Measurements from ENCODE around the gene ZNF70. TPM values are rescaled to one million over a fixed set of nuclear protein-coding genes. Genes with fewer than 3 reads are reported as not detected.

The ZNF70 gene
- total RNA-seq, 1 donor from 2014 or later, result 2.1 TPM

DNA sequence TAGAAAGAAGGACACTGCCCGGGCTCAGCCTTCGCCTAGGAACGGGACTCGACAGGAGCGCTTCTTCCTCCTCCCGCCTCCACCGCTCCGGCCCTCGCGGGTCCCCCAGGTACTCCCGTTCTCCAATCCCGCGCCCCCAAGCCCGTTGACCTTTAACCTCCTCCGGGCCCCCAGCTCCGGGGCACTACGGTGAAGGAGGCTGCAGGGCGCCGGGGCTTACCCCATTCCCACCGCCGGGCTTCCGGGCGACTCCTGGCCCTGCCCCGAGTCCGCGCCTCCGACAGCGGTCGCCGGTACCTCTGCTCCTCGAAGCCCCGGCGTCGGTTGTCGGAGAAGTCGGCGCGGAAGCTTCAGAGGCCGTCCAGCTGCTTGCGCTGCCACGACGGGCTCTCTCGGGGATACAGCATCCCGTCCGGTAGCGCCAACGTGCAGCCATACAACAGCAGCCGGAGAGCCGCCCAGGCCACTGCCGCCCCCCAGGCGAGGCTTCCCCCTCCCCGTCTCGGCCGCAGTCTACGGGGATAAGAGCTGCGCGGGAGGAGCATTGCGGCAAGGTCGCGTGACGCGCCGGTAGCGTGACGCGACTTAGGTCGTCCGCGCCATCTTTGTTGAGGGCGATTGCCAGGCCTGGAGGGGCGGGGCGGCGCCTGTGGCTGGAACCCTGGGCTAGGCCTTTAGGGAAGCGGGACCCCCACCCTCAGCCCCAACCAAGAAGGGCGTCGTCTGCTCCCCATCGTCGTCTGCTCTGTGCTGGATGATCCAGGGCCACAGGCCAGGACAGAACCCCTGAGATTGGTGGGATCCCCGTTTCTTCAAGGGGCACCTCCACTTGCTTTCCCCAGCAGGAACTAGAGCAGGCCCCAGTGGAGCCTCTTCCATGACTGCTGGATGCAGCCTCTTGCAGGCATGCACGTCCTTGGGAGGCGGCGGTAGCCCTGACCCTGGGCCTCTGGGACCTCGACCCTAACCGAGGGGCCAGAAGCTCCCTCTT is 33.8 kb downstream of the ZNF70 start:
- H3K9me3 Mint-ChIP-seq, result no peaks in the 10 kb centered on the region

DNA sequence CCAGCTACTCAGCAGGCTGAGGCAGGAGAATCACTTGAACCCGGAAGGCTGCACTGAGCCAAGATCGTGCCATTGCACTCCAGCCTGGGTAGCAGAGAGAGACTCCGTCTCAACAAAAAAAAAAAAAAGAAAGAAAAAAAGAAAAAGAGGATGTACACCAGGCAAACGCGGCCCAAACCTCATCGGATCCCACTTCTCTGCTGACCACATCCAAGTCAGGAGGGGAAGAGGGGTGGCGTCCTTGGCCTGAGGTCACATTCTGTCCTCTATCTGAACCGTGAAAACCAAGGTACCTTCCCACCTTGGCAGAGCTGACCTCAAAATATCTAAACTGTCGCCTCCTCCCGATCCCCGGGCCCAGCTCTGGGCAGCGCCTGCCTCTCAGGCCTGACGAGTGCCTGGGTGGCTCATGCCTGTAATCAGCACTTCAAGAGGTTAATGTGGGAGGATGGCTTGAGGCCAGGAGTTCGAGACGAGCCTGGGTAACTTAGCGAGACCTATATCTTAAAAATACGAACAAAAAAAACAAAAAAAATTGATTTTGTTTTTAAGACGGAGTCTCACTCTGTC is 35.0 kb downstream of the ZNF70 start:
- no peaks in the 10 kb centered on the region for H3K27me3 Mint-ChIP-seq (ENCODE audit: insufficient read depth)
- peaks cover 26% of the 10 kb centered on the region for H3K36me3 Mint-ChIP-seq (ENCODE audit: low read depth)
- H3K27ac Mint-ChIP-seq, result peak overlapping the region; percentile 40
- intact Hi-C loops (cut with micrococcal nuclease), result loop anchor here (2.0 kb wide), 2 partner anchors 51 to 839 kb away; partner anchors contain the start of genes CHCHD10, GUCD1 and SNRPD3
- H3K4me3 Mint-ChIP-seq, result peak overlapping the region; percentile 79
- no peak for DNase-seq (ENCODE audit: low spot score)
- no peaks in the 10 kb centered on the region for H3K9me3 Mint-ChIP-seq
- peaks cover 13% of the 10 kb centered on the region for H3K4me1 Mint-ChIP-seq (ENCODE audit: low read depth)

More for the DNA sequence above, 33.8 kb downstream of the ZNF70 start:
- H3K27ac Mint-ChIP-seq, result peak overlapping the region; percentile 79
- DNase-seq (ENCODE audit: low spot score), result peak; percentile 81
- H3K36me3 Mint-ChIP-seq (ENCODE audit: low read depth), result peaks cover 20% of the 10 kb centered on the region
- peaks cover 3% of the 10 kb centered on the region for H3K27me3 Mint-ChIP-seq (ENCODE audit: insufficient read depth)
- intact Hi-C loops (cut with micrococcal nuclease), result loop anchor here (1.0 to 2.0 kb wide), 5 partner anchors 9 to 838 kb away; partner anchors contain the start of genes CHCHD10, GUCD1 and SNRPD3
- H3K4me3 Mint-ChIP-seq, result peak overlapping the region; percentile 79
- peaks cover 8% of the 10 kb centered on the region for H3K4me1 Mint-ChIP-seq (ENCODE audit: low read depth)

DNA sequence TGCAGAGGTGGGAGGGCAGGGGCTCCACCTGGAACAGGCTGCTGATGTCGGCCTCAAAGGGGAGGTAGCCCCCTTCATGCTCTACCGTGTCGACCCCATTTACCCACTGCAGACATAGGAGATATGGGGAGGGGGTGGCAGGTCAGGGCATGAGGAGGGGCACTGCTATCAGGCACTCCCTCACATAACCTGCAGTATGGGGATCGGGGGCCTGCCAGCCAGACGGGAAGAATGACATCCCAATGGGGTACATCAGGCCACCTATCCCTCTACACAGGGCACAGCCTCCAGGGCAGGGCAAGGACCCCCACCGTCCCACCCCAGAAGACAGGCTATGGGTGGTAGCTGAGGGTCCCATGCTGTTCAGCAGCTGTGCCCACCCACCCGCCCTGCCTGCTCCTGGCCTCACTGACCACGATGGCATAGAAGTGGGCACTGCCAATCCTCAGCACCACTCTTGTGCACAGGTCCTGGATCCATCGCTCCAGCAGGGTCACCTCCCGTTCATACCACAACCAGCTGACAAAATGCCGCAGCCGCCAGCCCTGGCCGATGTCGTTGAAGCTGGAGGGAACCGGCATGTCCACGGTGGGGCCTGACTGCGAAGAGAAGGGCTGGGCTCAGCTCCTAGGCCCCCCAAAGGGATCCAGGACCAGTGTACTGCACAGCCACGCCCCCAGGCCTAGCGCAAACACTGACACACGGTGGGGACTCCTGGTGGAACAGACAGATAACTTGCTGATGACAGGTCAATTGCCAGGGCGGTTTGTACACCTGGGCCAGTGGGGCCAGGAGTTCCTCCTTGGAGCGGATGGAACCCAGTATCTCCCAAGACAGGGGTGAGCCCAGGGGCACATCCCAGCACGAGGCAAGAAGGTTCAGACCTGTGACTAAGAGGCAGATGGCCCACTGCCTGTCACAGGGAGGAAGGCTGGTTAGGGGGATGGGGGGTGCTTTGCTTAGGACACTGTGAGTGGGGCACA is 36.0 kb downstream of the ZNF70 start:
- H3K27me3 Mint-ChIP-seq (ENCODE audit: insufficient read depth), result no peaks in the 10 kb centered on the region
- intact Hi-C loops (cut with micrococcal nuclease), result no loop called here
- DNase-seq (ENCODE audit: low spot score), result no peak
- H3K4me3 Mint-ChIP-seq, result peak overlapping the region; percentile 79
- H3K36me3 Mint-ChIP-seq (ENCODE audit: low read depth), result peaks cover 36% of the 10 kb centered on the region
- peak overlapping the region; percentile 55 for H3K27ac Mint-ChIP-seq
- H3K4me1 Mint-ChIP-seq (ENCODE audit: low read depth), result peaks cover 23% of the 10 kb centered on the region
- H3K9me3 Mint-ChIP-seq, result no peaks in the 10 kb centered on the region

DNA sequence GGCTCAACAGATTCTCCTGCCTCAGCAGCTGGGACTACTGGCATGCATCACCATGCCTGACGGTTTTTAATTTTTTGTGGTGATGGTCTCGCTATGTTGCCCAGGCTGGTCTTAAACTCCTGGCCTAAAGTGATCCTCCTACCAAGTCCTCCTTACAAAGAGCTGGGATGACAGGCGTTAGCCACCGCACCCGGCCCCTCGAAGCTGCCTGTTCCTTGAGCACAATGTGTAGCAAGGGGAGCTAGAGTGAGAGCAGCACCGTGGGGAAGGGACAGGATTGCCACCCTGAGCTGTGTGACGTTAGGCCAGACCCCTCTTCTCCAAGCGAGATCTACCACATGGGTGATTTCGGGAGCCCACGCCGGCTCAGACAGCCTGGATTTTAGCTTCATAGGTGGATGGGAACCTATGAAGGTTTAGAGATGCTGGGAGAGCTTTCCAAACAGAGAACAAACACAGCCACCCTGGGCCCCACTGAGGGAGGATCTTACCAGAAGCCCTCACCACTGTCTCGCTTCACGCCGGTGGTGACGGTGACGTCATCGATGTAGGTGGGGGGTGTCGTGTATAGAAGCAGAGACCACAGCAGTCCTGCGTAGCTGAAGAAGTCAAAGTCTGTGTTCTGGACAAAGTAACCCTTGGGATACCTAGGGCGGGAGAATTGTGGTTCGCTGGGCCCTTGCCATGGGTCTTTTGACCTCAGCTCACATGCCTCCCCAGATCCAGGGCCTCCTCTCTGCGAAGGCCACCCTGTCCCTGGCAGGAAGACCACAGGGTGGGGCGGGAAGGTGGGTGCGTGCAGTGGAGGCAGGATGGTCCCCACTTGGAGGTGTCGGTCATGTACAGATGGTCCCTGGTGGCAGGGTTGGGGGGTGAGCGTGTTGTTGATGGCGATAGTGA is 37.0 kb downstream of the ZNF70 start:
- Mint-ChIP-seq H3K27ac (peak overlapping the region; percentile 68), H3K36me3 (ENCODE audit: low read depth) (peaks cover 45% of the 10 kb centered on the region), H3K4me3 (peak overlapping the region; percentile 45), H3K4me1 (ENCODE audit: low read depth) (peaks cover 32% of the 10 kb centered on the region), H3K27me3 (ENCODE audit: insufficient read depth) (no peaks in the 10 kb centered on the region), H3K9me3 (no peaks in the 10 kb centered on the region)
- intact Hi-C loops (cut with micrococcal nuclease), result no loop called here
- DNase-seq (ENCODE audit: low spot score), result no peak

DNA sequence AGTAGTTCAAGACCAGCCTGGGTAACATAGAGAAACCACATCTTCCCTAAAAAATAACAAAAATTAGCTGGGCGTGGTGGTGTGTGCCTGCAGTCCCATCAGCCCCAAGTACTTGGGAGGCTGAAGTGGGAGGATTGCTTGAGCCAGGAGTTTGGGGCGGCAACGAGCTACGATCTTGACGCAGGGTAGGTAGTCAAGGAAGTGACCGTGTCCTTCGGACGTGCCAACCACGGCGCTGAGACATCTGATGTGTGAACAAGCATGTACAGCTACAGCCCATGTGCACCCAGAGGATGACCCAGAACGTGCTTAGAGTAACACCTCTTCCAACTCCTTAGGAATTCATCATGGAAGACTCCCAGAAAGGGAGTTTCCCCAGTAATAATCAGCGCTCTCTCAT is 38.7 kb downstream of the ZNF70 start:
- H3K9me3 Mint-ChIP-seq, result no peaks in the 10 kb centered on the region
- intact Hi-C loops (cut with micrococcal nuclease), result no loop called here
- H3K27me3 Mint-ChIP-seq (ENCODE audit: insufficient read depth), result no peaks in the 10 kb centered on the region
- DNase-seq (ENCODE audit: low spot score), result no peak
- peaks cover 47% of the 10 kb centered on the region for H3K4me1 Mint-ChIP-seq (ENCODE audit: low read depth)
- no peak overlapping the region for H3K27ac Mint-ChIP-seq
- H3K4me3 Mint-ChIP-seq, result no peak overlapping the region
- peaks cover 58% of the 10 kb centered on the region for H3K36me3 Mint-ChIP-seq (ENCODE audit: low read depth)

DNA sequence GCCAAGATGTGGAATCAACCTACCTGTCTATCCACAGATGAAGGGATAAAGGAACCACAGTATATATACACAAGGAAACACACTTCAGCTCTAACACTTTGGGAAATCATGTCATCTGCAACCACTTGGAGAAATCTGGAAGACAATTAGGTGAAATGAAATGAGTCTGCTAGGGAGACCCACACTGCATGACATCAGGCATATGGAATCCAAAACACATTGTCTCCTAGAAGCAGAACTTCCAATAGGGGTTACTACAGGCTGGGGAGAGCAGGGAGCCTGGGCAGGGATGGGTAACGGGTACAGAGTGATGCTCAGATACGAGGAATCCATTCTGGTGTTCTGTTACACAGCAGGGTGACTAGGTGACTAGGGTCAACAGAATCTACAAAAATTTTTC is 41.8 kb downstream of the ZNF70 start:
- H3K9me3 Mint-ChIP-seq, result no peaks in the 10 kb centered on the region
- H3K4me1 Mint-ChIP-seq (ENCODE audit: low read depth), result peaks cover 74% of the 10 kb centered on the region
- intact Hi-C loops (cut with micrococcal nuclease), result loop anchor here (2.0 kb wide), 1 partner anchor 130 kb away; the partner anchor contains the start of gene DERL3
- peaks cover 75% of the 10 kb centered on the region for H3K36me3 Mint-ChIP-seq (ENCODE audit: low read depth)
- no peaks in the 10 kb centered on the region for H3K27me3 Mint-ChIP-seq (ENCODE audit: insufficient read depth)
- DNase-seq (ENCODE audit: low spot score), result no peak
- peak overlapping the region; percentile 66 for H3K27ac Mint-ChIP-seq
- no peak overlapping the region for H3K4me3 Mint-ChIP-seq

DNA sequence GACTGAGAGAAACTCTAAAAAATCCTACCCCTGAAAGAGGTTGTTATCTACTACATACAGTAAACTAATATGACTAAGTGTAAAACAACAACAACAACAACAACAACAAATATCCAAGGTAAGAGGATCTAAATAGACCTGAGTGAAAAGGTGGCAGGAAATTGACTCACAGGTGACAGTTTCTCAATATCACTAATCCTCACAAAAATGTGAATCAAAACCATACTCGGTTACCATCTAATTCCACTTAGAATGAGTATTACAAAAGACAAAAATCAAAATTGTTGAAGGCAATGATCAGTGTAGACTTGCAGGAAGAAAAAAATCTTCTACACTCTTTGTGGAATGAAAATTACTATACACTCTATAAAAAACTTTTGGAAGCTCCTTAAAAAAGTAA is 42.6 kb downstream of the ZNF70 start:
- peak overlapping the region; percentile 37 for H3K27ac Mint-ChIP-seq
- no peaks in the 10 kb centered on the region for H3K27me3 Mint-ChIP-seq (ENCODE audit: insufficient read depth)
- H3K4me1 Mint-ChIP-seq (ENCODE audit: low read depth), result peaks cover 75% of the 10 kb centered on the region
- no peaks in the 10 kb centered on the region for H3K9me3 Mint-ChIP-seq
- H3K4me3 Mint-ChIP-seq, result no peak overlapping the region
- H3K36me3 Mint-ChIP-seq (ENCODE audit: low read depth), result peaks cover 75% of the 10 kb centered on the region
- intact Hi-C loops (cut with micrococcal nuclease), result loop anchor here (1.0 to 2.0 kb wide), 2 partner anchors 9 to 131 kb away; partner anchors contain the start of gene DERL3
- no peak for DNase-seq (ENCODE audit: low spot score)

DNA sequence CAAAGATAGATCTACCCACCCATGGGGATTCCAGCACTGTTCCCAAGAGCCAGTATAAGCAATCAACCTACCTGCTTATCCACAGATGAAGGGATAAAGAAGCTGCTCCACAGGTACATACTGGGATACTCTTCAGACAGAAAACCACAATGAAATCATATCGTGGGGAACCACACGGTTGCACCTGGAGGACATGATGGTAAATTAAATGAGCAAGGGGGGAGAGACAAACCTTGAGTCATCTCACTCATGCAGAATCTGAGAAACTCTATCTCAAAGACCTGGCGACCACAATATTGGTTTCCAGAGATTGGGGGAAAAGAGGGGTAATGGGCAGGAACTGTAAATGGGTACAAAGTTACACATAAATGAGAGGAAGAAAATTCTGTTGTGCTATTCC is 45.6 kb downstream of the ZNF70 start:
- Mint-ChIP-seq H3K4me1 (ENCODE audit: low read depth) (peaks cover 91% of the 10 kb centered on the region), H3K36me3 (ENCODE audit: low read depth) (peaks cover 84% of the 10 kb centered on the region), H3K4me3 (peak overlapping the region; percentile 5), H3K9me3 (no peaks in the 10 kb centered on the region), H3K27ac (peak overlapping the region; percentile 79), H3K27me3 (ENCODE audit: insufficient read depth) (no peaks in the 10 kb centered on the region)
- peak; percentile 33 for DNase-seq (ENCODE audit: low spot score)
- intact Hi-C loops (cut with micrococcal nuclease), result loop anchor here (1.0 kb wide), 2 partner anchors 9 to 489 kb away; no protein-coding TSS in a partner anchor

DNA sequence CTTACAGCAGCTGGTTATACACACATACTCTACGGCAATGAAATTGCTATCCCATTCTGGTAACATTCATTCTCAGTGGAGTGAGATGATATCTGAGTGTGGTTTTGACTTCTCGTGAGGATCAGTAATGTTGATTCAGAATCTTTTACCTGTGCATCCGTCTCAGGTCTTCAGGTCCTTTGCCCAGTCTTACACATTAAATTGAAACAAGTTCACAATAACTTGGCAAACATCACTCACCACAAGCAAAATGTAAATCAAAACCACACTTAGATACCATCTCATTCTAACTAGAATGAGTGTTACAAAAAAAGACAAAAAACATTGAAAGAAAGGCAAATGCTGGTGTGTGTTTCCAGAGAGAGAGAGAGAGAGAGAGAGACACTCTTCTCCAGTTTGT is 46.1 kb downstream of the ZNF70 start:
- H3K27me3 Mint-ChIP-seq (ENCODE audit: insufficient read depth), result no peaks in the 10 kb centered on the region
- peak overlapping the region; percentile 79 for H3K27ac Mint-ChIP-seq
- H3K36me3 Mint-ChIP-seq (ENCODE audit: low read depth), result peaks cover 83% of the 10 kb centered on the region
- H3K9me3 Mint-ChIP-seq, result no peaks in the 10 kb centered on the region
- H3K4me1 Mint-ChIP-seq (ENCODE audit: low read depth), result peaks cover 91% of the 10 kb centered on the region
- no peak for DNase-seq (ENCODE audit: low spot score)
- peak overlapping the region; percentile 5 for H3K4me3 Mint-ChIP-seq
- intact Hi-C loops (cut with micrococcal nuclease), result loop anchor here (1.0 kb wide), 2 partner anchors 9 to 489 kb away; no protein-coding TSS in a partner anchor

DNA sequence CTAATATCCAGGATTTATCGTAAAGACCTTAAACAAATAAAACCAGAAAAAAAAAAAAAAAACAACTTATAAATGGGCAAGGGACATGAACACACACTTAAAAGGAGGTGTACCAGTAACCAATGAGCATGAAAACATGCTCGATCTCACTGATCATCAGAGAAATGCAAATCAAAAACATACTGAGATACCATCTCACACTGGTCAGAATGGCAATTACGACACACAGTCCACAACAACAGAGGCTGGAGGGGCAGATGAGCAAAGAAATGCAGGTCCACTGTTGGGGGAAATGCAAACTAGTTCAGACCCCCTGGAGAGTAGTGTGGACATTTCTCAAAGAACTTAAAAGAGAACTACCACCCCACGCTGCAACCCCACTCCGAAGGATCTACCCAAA is 46.9 kb downstream of the ZNF70 start:
- intact Hi-C loops (cut with micrococcal nuclease), result no loop called here
- no peak for DNase-seq (ENCODE audit: low spot score)
- peak overlapping the region; percentile 2 for H3K4me3 Mint-ChIP-seq
- peaks cover 81% of the 10 kb centered on the region for H3K36me3 Mint-ChIP-seq (ENCODE audit: low read depth)
- no peaks in the 10 kb centered on the region for H3K27me3 Mint-ChIP-seq (ENCODE audit: insufficient read depth)
- peak overlapping the region; percentile 24 for H3K27ac Mint-ChIP-seq
- peaks cover 88% of the 10 kb centered on the region for H3K4me1 Mint-ChIP-seq (ENCODE audit: low read depth)
- H3K9me3 Mint-ChIP-seq, result no peaks in the 10 kb centered on the region

DNA sequence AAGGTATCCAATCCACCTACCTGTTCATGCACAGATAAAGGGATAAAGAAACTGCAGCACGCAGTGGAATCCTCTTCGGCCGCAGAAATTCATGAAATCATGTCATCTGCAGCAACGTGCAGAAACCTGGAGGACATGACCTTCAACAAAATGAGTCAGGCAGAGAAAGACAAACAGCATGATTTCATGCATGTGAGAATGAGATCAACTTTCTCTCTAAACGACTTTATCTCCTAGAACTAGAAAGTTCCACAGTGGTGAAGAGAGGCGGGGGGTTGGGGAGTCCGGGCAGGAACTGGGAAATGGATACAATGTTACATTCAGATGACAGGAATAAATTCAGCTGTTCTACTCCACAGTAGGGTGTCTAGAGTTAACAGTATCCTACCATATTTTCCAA is 50.2 kb downstream of the ZNF70 start:
- H3K27me3 Mint-ChIP-seq (ENCODE audit: insufficient read depth), result no peaks in the 10 kb centered on the region
- intact Hi-C loops (cut with micrococcal nuclease), result no loop called here
- H3K4me3 Mint-ChIP-seq, result no peak overlapping the region
- peaks cover 71% of the 10 kb centered on the region for H3K4me1 Mint-ChIP-seq (ENCODE audit: low read depth)
- H3K9me3 Mint-ChIP-seq, result no peaks in the 10 kb centered on the region
- DNase-seq (ENCODE audit: low spot score), result no peak
- no peak overlapping the region for H3K27ac Mint-ChIP-seq
- H3K36me3 Mint-ChIP-seq (ENCODE audit: low read depth), result peaks cover 66% of the 10 kb centered on the region
